KOPT-K1 (cell line): ENCODE results near the gene KRT3.
"Not testable (repeated sequence)": the region's sequence is repeated elsewhere in the genome, so short reads cannot be mapped to it uniquely, and the experiment has no call there.

Experiments used
- H3K27ac ChIP-seq: fragments of 200-600 bp; sonication (generic); 2 replicates; pipeline ENCODE4 v1.5.1; 2016; ENCODE audit warnings: antibody characterized with exemption, mild to moderate bottlenecking, low read depth, low read length; ENCODE audit not compliant: poor library complexity, severe bottlenecking
- H3K36me3 ChIP-seq: fragments of 200-600 bp; sonication (generic); 2 replicates; pipeline ENCODE4 v1.5.1; 2017; ENCODE audit warnings: antibody characterized with exemption, mild to moderate bottlenecking, low read length, moderate library complexity; ENCODE audit not compliant: insufficient read depth
- H3K9me3 ChIP-seq: fragments of 200-600 bp; sonication (generic); 2 replicates; pipeline ENCODE4 v1.5.1; 2017; ENCODE audit warnings: antibody characterized with exemption, low read length, mild to moderate bottlenecking; ENCODE audit not compliant: insufficient read depth, poor library complexity, severe bottlenecking

Gene KRT3

GRCh38 chr12:52798671-52799504 is 3.0 kb upstream of the KRT3 start:
- H3K27ac ChIP-seq: no peak overlapping the region

GRCh38 chr12:52798003-52798670 is 2.2 kb upstream of the KRT3 start:
- H3K27ac ChIP-seq: no peak overlapping the region

More at GRCh38 chr12:52798671-52799504, 3.0 kb upstream of the KRT3 start:
- Histone ChIP-seq H3K36me3 (no peaks in the 10 kb centered on the region), H3K9me3 (no peaks in the 10 kb centered on the region)

GRCh38 chr12:52797529-52797894 is 1.6 kb upstream of the KRT3 start:
- Histone ChIP-seq H3K9me3 (no peaks in the 10 kb centered on the region), H3K36me3 (no peaks in the 10 kb centered on the region), H3K27ac (no peak overlapping the region)

More at GRCh38 chr12:52798003-52798670, 2.2 kb upstream of the KRT3 start:
- H3K36me3 ChIP-seq: no peaks in the 10 kb centered on the region
- H3K9me3 ChIP-seq: no peaks in the 10 kb centered on the region

- Histone ChIP-seq H3K27ac (no peak overlapping the region), H3K36me3 (no peaks in the 10 kb centered on the region), H3K9me3 (no peaks in the 10 kb centered on the region)
These were observed 1.1 kb upstream of the KRT3 start for GRCh38 chr12:52796839-52797528.

GRCh38 chr12:52796429-52796794 is 495 bp upstream of the KRT3 start:
- H3K27ac ChIP-seq: no peak overlapping the region
- no peaks in the 10 kb centered on the region for H3K9me3 ChIP-seq
- no peaks in the 10 kb centered on the region for H3K36me3 ChIP-seq

- not testable (repeated sequence) for H3K27ac ChIP-seq, H3K9me3 ChIP-seq, H3K36me3 ChIP-seq
These were observed 614 bp downstream of the KRT3 start for GRCh38 chr12:52795332-52795674.

GRCh38 chr12:52794479-52795331 is 1.2 kb downstream of the KRT3 start:
- Histone ChIP-seq H3K27ac (no peak overlapping the region), H3K36me3 (no peaks in the 10 kb centered on the region), H3K9me3 (no peaks in the 10 kb centered on the region)

GRCh38 chr12:52792185-52793029 is 3.5 kb downstream of the KRT3 start:
- Histone ChIP-seq H3K9me3 (no peaks in the 10 kb centered on the region), H3K27ac (no peak overlapping the region), H3K36me3 (no peaks in the 10 kb centered on the region)

- H3K9me3 ChIP-seq: no peaks in the 10 kb centered on the region
- H3K36me3 ChIP-seq: no peaks in the 10 kb centered on the region
- H3K27ac ChIP-seq: no peak overlapping the region
These were observed 4.4 kb downstream of the KRT3 start for GRCh38 chr12:52791271-52792184.

- no peaks in the 10 kb centered on the region for H3K9me3 ChIP-seq
- H3K36me3 ChIP-seq: no peaks in the 10 kb centered on the region
- no peak overlapping the region for H3K27ac ChIP-seq
These were observed 5.3 kb downstream of the KRT3 start for GRCh38 chr12:52790427-52791270.

- H3K9me3 ChIP-seq: no peaks in the 10 kb centered on the region
- H3K27ac ChIP-seq: no peak overlapping the region
- no peaks in the 10 kb centered on the region for H3K36me3 ChIP-seq
These were observed 6.1 kb downstream of the KRT3 start for GRCh38 chr12:52789637-52790426.
